Measurements from ENCODE around the gene SYCE1L. TPM values are rescaled to one million over a fixed set of nuclear protein-coding genes. Genes with fewer than 3 reads are reported as not detected.
"Not testable (repeated sequence)": the region's sequence is repeated elsewhere in the genome, so short reads cannot be mapped to it uniquely, and the experiment has no call there.

Gene SYCE1L
- total RNA-seq: under 1 TPM in 1 of 2 donors, not detected in 1; 0.81 TPM

- Histone ChIP-seq H3K4me1 (ENCODE audit: control insufficient read depth in 1 of 2, low read depth in 2 of 2) (no peaks in the 10 kb centered on the region), H3K36me3 (peaks cover 38% of the 10 kb centered on the region), H3K9me3 (no peaks in the 10 kb centered on the region), H3K4me3 (no peak within 1 kb of the TSS), H3K27me3 (replicated peaks; ENCODE audit: insufficient read depth) (no peaks in the 10 kb centered on the region), H3K27ac (no peak within 1 kb of the TSS)
- DNase-seq (ENCODE audit: low spot score) (no peak), ATAC-seq (ENCODE audit: insufficient number of reproducible peaks, low FRiP score, low read depth) (no peak)
- TF ChIP-seq CTCF (IDR thresholded peaks at IDR 0.05): no peak
Observed at GRCh38 chr16:77199211-77199610, at the start of gene SYCE1L. Gene SYCE1L, plus strand, starts transcription at chr16:77199408. Its CDS starts 44 bp downstream, at chr16:77199452.

- TF ChIP-seq CTCF (IDR thresholded peaks at IDR 0.05): no peak
- H3K9me3 ChIP-seq: no peaks in the 10 kb centered on the region
- ATAC-seq (ENCODE audit: insufficient number of reproducible peaks, low FRiP score, low read depth) (no peak), DNase-seq (ENCODE audit: low spot score) (no peak)
- no peak overlapping the region for H3K27ac ChIP-seq
- H3K36me3 ChIP-seq: no peaks in the 10 kb centered on the region
- H3K4me3 ChIP-seq: no peak overlapping the region
- H3K4me1 ChIP-seq (ENCODE audit: control insufficient read depth in 1 of 2, low read depth in 2 of 2): no peaks in the 10 kb centered on the region
- no peaks in the 10 kb centered on the region for H3K27me3 ChIP-seq (replicated peaks; ENCODE audit: insufficient read depth)
Observed at GRCh38 chr16:77157346-77158058, 41.7 kb upstream of the SYCE1L start.

GRCh38 chr16:77158293-77158692 lies 40.9 kb upstream of the SYCE1L start:
- no peaks in the 10 kb centered on the region for H3K9me3 ChIP-seq
- no peaks in the 10 kb centered on the region for H3K27me3 ChIP-seq (replicated peaks; ENCODE audit: insufficient read depth)
- H3K4me1 ChIP-seq (ENCODE audit: control insufficient read depth in 1 of 2, low read depth in 2 of 2): no peaks in the 10 kb centered on the region
- H3K27ac ChIP-seq: no peak overlapping the region
- no peak overlapping the region for H3K4me3 ChIP-seq
- DNase-seq (ENCODE audit: low spot score) (no peak), ATAC-seq (ENCODE audit: insufficient number of reproducible peaks, low FRiP score, low read depth) (no peak)
- H3K36me3 ChIP-seq: no peaks in the 10 kb centered on the region
- TF ChIP-seq CTCF (IDR thresholded peaks at IDR 0.05): no peak

- DNase-seq (ENCODE audit: low spot score) (no peak), ATAC-seq (ENCODE audit: insufficient number of reproducible peaks, low FRiP score, low read depth) (no peak)
- H3K36me3 ChIP-seq: no peaks in the 10 kb centered on the region
- TF ChIP-seq CTCF (IDR thresholded peaks at IDR 0.05): no peak
- no peak overlapping the region for H3K27ac ChIP-seq
- H3K9me3 ChIP-seq: no peaks in the 10 kb centered on the region
- no peaks in the 10 kb centered on the region for H3K4me1 ChIP-seq (ENCODE audit: control insufficient read depth in 1 of 2, low read depth in 2 of 2)
- H3K27me3 ChIP-seq (replicated peaks; ENCODE audit: insufficient read depth): no peaks in the 10 kb centered on the region
- no peak overlapping the region for H3K4me3 ChIP-seq
Observed at GRCh38 chr16:77165006-77165405, 34.2 kb upstream of the SYCE1L start.

- not testable (repeated sequence) for H3K27ac ChIP-seq; H3K27me3 ChIP-seq (replicated peaks; ENCODE audit: insufficient read depth); ATAC-seq (ENCODE audit: insufficient number of reproducible peaks, low FRiP score, low read depth); H3K4me1 ChIP-seq (ENCODE audit: control insufficient read depth in 1 of 2, low read depth in 2 of 2); H3K4me3 ChIP-seq; DNase-seq (ENCODE audit: low spot score); H3K9me3 ChIP-seq; H3K36me3 ChIP-seq
Observed at GRCh38 chr16:77165536-77166236, 33.5 kb upstream of the SYCE1L start.

Measured in thoracic aorta (tissue), 2 donors.